ENCODE results near the gene COG5.

The COG5 gene

DNA sequence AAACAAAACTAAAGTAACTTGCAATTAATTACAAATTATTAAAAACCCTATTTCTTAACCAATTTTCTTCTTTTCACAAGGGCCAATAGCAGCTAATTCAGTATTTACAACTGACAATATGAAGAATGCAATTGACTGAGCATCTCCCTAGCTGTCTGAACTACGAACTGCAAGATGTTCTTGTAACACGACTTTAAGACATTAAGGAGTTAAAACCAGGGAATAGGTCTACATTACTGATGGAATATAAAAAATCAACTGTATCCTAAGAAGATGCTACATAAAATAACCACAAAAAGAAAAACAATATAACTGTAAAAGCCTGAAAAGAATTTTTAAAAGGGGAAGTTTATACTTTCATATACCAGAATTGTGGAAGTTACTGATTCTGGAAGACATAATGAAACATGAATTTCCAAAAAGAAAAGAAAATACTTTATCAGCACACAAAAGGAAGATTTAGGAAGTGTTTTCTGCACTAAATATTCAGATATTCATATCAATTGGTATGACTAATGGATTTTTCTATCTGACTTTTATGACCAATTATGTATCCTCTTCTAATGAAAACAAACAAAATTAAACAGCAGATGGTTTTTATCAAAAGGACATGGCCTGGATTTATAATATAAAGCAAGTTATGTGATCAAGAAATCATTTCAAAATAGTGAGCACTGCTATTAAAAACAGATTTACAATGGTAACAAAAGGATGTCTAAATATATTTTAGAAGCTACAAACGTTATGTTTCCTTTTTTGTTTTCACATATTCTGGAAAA, 92.2 kb downstream of the COG5 start:
- no peak overlapping the region for H2AFZ ChIP-seq (ENCODE audit: insufficient read depth, low read length, poor library complexity)

DNA sequence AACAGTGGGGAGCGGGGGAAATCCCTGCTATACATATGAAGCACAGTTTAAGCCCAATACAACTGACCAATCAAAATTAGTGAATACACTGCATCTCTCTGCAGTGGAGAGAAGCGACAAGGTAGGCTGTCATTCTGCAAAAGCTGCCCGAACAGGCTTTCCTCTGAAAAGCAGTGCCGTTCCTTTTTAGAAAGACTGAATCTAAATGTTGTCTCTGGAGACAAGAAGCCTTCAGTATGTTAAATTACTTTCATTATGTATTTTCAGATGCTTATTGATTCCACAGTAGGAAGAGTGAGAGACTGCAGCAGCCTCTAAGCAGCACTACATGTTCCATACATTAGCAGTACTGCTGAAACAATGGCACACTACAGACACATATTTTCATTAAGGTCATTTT, 93.8 kb downstream of the COG5 start, which contains the start of gene GPR22:
Gene GPR22 (plus strand): TSS at position 129 of the 400 bp plus-strand sequence. CDS start 4,004 bp downstream, outside the sequence.
- Histone ChIP-seq H4K91ac (ENCODE audit: low read depth, low read length) (no peak within 1 kb of the TSS), H4K8ac (ENCODE audit: low read depth, low read length) (no peak within 1 kb of the TSS), H3K14ac (ENCODE audit: low read length) (no peak within 1 kb of the TSS), H3K4me3 (ENCODE audit: low read depth, low read length) (no peak within 1 kb of the TSS), H3K27me3 (ENCODE audit: insufficient read depth, low read length) (no peaks in the 10 kb centered on the region), H2AFZ (ENCODE audit: insufficient read depth, low read length, poor library complexity) (no peak within 1 kb of the TSS), H2AK5ac (ENCODE audit: low read length) (no peak within 1 kb of the TSS), H3K79me1 (ENCODE audit: low read length) (no peaks in the 10 kb centered on the region), H3K23ac (ENCODE audit: low read length) (no peak within 1 kb of the TSS), H3K18ac (ENCODE audit: low read length) (no peak within 1 kb of the TSS), H4K12ac (ENCODE audit: low read depth, low read length) (no peak within 1 kb of the TSS), H3K9ac (ENCODE audit: low read length) (no peak within 1 kb of the TSS), H3K4me1 (ENCODE audit: control insufficient read depth in 1 of 2, insufficient read depth in 2 of 2, low read length in 2 of 2) (no peaks in the 10 kb centered on the region), H3K4ac (ENCODE audit: low read depth, low read length) (no peak within 1 kb of the TSS), H3K36me3 (ENCODE audit: control insufficient read depth in 1 of 2, insufficient read depth in 2 of 2, low read length in 2 of 2) (no peaks in the 10 kb centered on the region), H3K4me2 (ENCODE audit: low read length) (no peak within 1 kb of the TSS), H2BK12ac (ENCODE audit: low read length) (no peak within 1 kb of the TSS), H3K27ac (ENCODE audit: low read depth, low read length) (no peak within 1 kb of the TSS), H2BK5ac (ENCODE audit: low read depth, low read length, poor library complexity) (no peak within 1 kb of the TSS), H3K79me2 (ENCODE audit: control insufficient read depth, insufficient read depth, low read length, poor library complexity) (no peaks in the 10 kb centered on the region), H2BK120ac (ENCODE audit: insufficient read depth, low read length, poor library complexity) (no peak within 1 kb of the TSS), H3K9me3 (ENCODE audit: insufficient read depth, low read depth, low read length) (no peaks in the 10 kb centered on the region)
- WGBS (ENCODE audit: extremely low coverage, insufficient coverage, insufficient read length): no CpG with 5 or more reads among the region's 4 CpGs
- no peak for DNase-seq

More for the DNA sequence above, 92.2 kb downstream of the COG5 start:
- H3K18ac ChIP-seq (ENCODE audit: low read length): no peak overlapping the region
- H3K9me3 ChIP-seq (ENCODE audit: insufficient read depth, low read depth, low read length): no peaks in the 10 kb centered on the region
- no peaks in the 10 kb centered on the region for H3K79me2 ChIP-seq (ENCODE audit: control insufficient read depth, insufficient read depth, low read length, poor library complexity)
- WGBS (ENCODE audit: extremely low coverage, insufficient coverage, insufficient read length): no CpG with 5 or more reads among the region's 3 CpGs
- no peaks in the 10 kb centered on the region for H3K4me1 ChIP-seq (ENCODE audit: control insufficient read depth in 1 of 2, insufficient read depth in 2 of 2, low read length in 2 of 2)
- H3K27me3 ChIP-seq (ENCODE audit: insufficient read depth, low read length): no peaks in the 10 kb centered on the region
- no peak overlapping the region for H3K4ac ChIP-seq (ENCODE audit: low read depth, low read length)
- no peak overlapping the region for H3K14ac ChIP-seq (ENCODE audit: low read length)
- no peaks in the 10 kb centered on the region for H3K79me1 ChIP-seq (ENCODE audit: low read length)
- H4K8ac ChIP-seq (ENCODE audit: low read depth, low read length): no peak overlapping the region
- H3K9ac ChIP-seq (ENCODE audit: low read length): no peak overlapping the region
- no peak overlapping the region for H3K4me3 ChIP-seq (ENCODE audit: low read depth, low read length)
- no peak overlapping the region for H3K4me2 ChIP-seq (ENCODE audit: low read length)
- no peak overlapping the region for H2BK5ac ChIP-seq (ENCODE audit: low read depth, low read length, poor library complexity)
- H2AK5ac ChIP-seq (ENCODE audit: low read length): no peak overlapping the region
- no peak overlapping the region for H3K27ac ChIP-seq (ENCODE audit: low read depth, low read length)
- H3K36me3 ChIP-seq (ENCODE audit: control insufficient read depth in 1 of 2, insufficient read depth in 2 of 2, low read length in 2 of 2): no peaks in the 10 kb centered on the region
- H2BK12ac ChIP-seq (ENCODE audit: low read length): no peak overlapping the region
- H2BK120ac ChIP-seq (ENCODE audit: insufficient read depth, low read length, poor library complexity): no peak overlapping the region
- no peak overlapping the region for H3K23ac ChIP-seq (ENCODE audit: low read length)
- DNase-seq: no peak
- no peak overlapping the region for H4K91ac ChIP-seq (ENCODE audit: low read depth, low read length)
- no peak overlapping the region for H4K12ac ChIP-seq (ENCODE audit: low read depth, low read length)

DNA sequence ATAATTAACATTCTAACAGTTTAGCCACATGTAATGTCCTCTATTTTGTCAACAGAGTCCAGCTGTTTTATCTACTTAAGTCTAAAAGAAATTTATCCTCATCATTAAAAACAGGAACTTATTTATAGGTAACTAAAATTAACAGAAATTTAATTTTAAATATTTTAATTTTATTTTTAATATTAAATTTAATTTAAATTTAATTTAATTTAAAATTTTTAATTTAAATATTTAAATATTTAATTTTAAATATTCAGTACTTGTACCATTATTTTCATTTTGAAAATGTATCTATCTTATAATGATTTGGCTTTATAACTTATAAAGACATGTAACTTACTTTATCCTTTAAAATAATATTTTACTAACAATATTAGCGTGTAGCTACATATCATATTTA, 94.9 kb downstream of the COG5 start:
- Histone ChIP-seq H3K4ac (ENCODE audit: low read depth, low read length) (no peak overlapping the region), H2BK12ac (ENCODE audit: low read length) (no peak overlapping the region), H4K8ac (ENCODE audit: low read depth, low read length) (no peak overlapping the region), H4K12ac (ENCODE audit: low read depth, low read length) (no peak overlapping the region), H2BK120ac (ENCODE audit: insufficient read depth, low read length, poor library complexity) (no peak overlapping the region), H2AK5ac (ENCODE audit: low read length) (no peak overlapping the region), H3K79me2 (ENCODE audit: control insufficient read depth, insufficient read depth, low read length, poor library complexity) (no peaks in the 10 kb centered on the region), H2AFZ (ENCODE audit: insufficient read depth, low read length, poor library complexity) (no peak overlapping the region), H3K9ac (ENCODE audit: low read length) (no peak overlapping the region), H3K27ac (ENCODE audit: low read depth, low read length) (no peak overlapping the region), H3K23ac (ENCODE audit: low read length) (no peak overlapping the region), H3K4me1 (ENCODE audit: control insufficient read depth in 1 of 2, insufficient read depth in 2 of 2, low read length in 2 of 2) (no peaks in the 10 kb centered on the region), H3K36me3 (ENCODE audit: control insufficient read depth in 1 of 2, insufficient read depth in 2 of 2, low read length in 2 of 2) (no peaks in the 10 kb centered on the region), H3K18ac (ENCODE audit: low read length) (no peak overlapping the region), H2BK5ac (ENCODE audit: low read depth, low read length, poor library complexity) (no peak overlapping the region), H3K27me3 (ENCODE audit: insufficient read depth, low read length) (no peaks in the 10 kb centered on the region), H3K79me1 (ENCODE audit: low read length) (no peaks in the 10 kb centered on the region), H3K9me3 (ENCODE audit: insufficient read depth, low read depth, low read length) (no peaks in the 10 kb centered on the region), H4K91ac (ENCODE audit: low read depth, low read length) (no peak overlapping the region), H3K14ac (ENCODE audit: low read length) (no peak overlapping the region), H3K4me3 (ENCODE audit: low read depth, low read length) (no peak overlapping the region), H3K4me2 (ENCODE audit: low read length) (no peak overlapping the region)
- no CpG with 5 or more reads among the region's 1 CpG for WGBS (ENCODE audit: extremely low coverage, insufficient coverage, insufficient read length)
- DNase-seq: no peak

DNA sequence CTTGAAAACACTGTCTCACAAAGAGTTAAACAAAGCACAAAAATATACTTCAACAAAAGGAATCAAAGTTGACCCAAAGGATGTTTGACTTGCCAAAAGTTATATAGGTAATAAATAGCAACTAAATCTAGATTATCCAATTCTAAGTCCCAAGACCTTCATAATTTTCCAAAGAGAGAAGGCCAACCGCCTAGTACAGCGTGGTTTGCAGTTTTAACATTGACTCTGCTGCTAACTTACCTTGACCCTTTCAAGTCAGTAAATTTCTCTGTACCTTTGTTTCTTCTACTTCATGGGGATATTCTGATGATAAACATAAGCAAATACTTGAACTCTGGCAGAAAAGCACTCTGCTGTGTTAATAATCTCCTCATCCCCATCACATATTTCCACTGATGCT, 95.7 kb downstream of the COG5 start:
- H3K14ac ChIP-seq (ENCODE audit: low read length): no peak overlapping the region
- no peaks in the 10 kb centered on the region for H3K9me3 ChIP-seq (ENCODE audit: insufficient read depth, low read depth, low read length)
- H3K79me1 ChIP-seq (ENCODE audit: low read length): no peaks in the 10 kb centered on the region
- no peak overlapping the region for H2AFZ ChIP-seq (ENCODE audit: insufficient read depth, low read length, poor library complexity)
- WGBS (ENCODE audit: extremely low coverage, insufficient coverage, insufficient read length): no CpG with 5 or more reads among the region's 2 CpGs
- no peaks in the 10 kb centered on the region for H3K27me3 ChIP-seq (ENCODE audit: insufficient read depth, low read length)
- H3K4me2 ChIP-seq (ENCODE audit: low read length): no peak overlapping the region
- no peak overlapping the region for H4K8ac ChIP-seq (ENCODE audit: low read depth, low read length)
- no peak overlapping the region for H2BK5ac ChIP-seq (ENCODE audit: low read depth, low read length, poor library complexity)
- H4K12ac ChIP-seq (ENCODE audit: low read depth, low read length): no peak overlapping the region
- no peak overlapping the region for H2AK5ac ChIP-seq (ENCODE audit: low read length)
- H3K36me3 ChIP-seq (ENCODE audit: control insufficient read depth in 1 of 2, insufficient read depth in 2 of 2, low read length in 2 of 2): no peaks in the 10 kb centered on the region
- H3K18ac ChIP-seq (ENCODE audit: low read length): no peak overlapping the region
- H3K27ac ChIP-seq (ENCODE audit: low read depth, low read length): no peak overlapping the region
- H3K4ac ChIP-seq (ENCODE audit: low read depth, low read length): no peak overlapping the region
- no peak for DNase-seq
- H3K23ac ChIP-seq (ENCODE audit: low read length): no peak overlapping the region
- H3K9ac ChIP-seq (ENCODE audit: low read length): no peak overlapping the region
- H2BK120ac ChIP-seq (ENCODE audit: insufficient read depth, low read length, poor library complexity): no peak overlapping the region
- no peak overlapping the region for H2BK12ac ChIP-seq (ENCODE audit: low read length)
- H4K91ac ChIP-seq (ENCODE audit: low read depth, low read length): no peak overlapping the region
- H3K4me1 ChIP-seq (ENCODE audit: control insufficient read depth in 1 of 2, insufficient read depth in 2 of 2, low read length in 2 of 2): no peaks in the 10 kb centered on the region
- no peaks in the 10 kb centered on the region for H3K79me2 ChIP-seq (ENCODE audit: control insufficient read depth, insufficient read depth, low read length, poor library complexity)
- H3K4me3 ChIP-seq (ENCODE audit: low read depth, low read length): no peak overlapping the region
